IgD-negative memory B cell (primary cell): ENCODE data around the gene SSX4. TPM values are rescaled to one million over a fixed set of nuclear protein-coding genes. Genes with fewer than 3 reads are reported as not detected.

Experiments used
- polyA plus RNA-seq: library from polyadenylated mRNA; unstranded; fragments of 300-500 nt; fragmentation: Illumina TruSeq; gene quantifications from one replicate; pipeline ENCODE4 v1.2.3, GENCODE V29; 2021

Gene SSX4
- polyA plus RNA-seq, 1 donor from 2014 or later, result not detected

Other genes with a start within 250 kb of the SSX4 start
- not detected for gene SSX5, start 186.7 kb upstream of the SSX4 start, polyA plus RNA-seq
- not detected for gene SSX1, start 128.1 kb upstream of the SSX4 start, polyA plus RNA-seq
- gene SSX3, start 26.8 kb upstream of the SSX4 start, polyA plus RNA-seq, result not detected
- not detected for gene SSX4B, start 28.4 kb downstream of the SSX4 start, polyA plus RNA-seq
- gene SLC38A5, start 86.7 kb downstream of the SSX4 start, polyA plus RNA-seq, result 9.3 TPM
- 53.8 TPM for gene FTSJ1, start 92.7 kb downstream of the SSX4 start, polyA plus RNA-seq
- gene PORCN, start 125.5 kb downstream of the SSX4 start, polyA plus RNA-seq, result 11.9 TPM
- 61.2 TPM for gene EBP, start 138.3 kb downstream of the SSX4 start, polyA plus RNA-seq
- gene TBC1D25, start 156.2 kb downstream of the SSX4 start, polyA plus RNA-seq, result 22.8 TPM
- 278 TPM for gene RBM3, start 190.9 kb downstream of the SSX4 start, polyA plus RNA-seq
- gene WDR13, start 214.0 kb downstream of the SSX4 start, polyA plus RNA-seq, result 53.2 TPM